Gastrocnemius medialis (tissue), 4 donors: Measurements from ENCODE around the gene SCMH1. TPM values are rescaled to one million over a fixed set of nuclear protein-coding genes. Genes with fewer than 3 reads are reported as not detected.

Experiments
- ATAC-seq, 2 donors: fragments of 150-250 bp; one replicate each; pipeline ENCODE4 v1.9.1; 2016
- DNase-seq, 2 donors: peaks; one replicate each; pipeline ENCODE4 v3.0.0-alpha.2; 2019
- H3K27ac ChIP-seq, 4 donors: fragments of 200-600 bp; sonication (generic); 1 replicate in 1 of 4; 2 replicates in 3 of 4; pipeline ENCODE4 v1.5.1; 2016 to 2018; ENCODE audit warnings: mild to moderate bottlenecking in 2 of 4, moderate library complexity in 1 of 4
- H3K27me3 ChIP-seq, 3 donors: fragments of 200-600 bp; sonication (generic) in 2 of 3; 1 replicate in 1 of 3; 2 replicates in 2 of 3; pipeline versions ENCODE4 v1.5.1 to v1.6.0; 2016 to 2019; ENCODE audit warnings: mild to moderate bottlenecking in 1 of 3, moderate library complexity in 1 of 3
- H3K36me3 ChIP-seq, 2 donors: fragments of 200-600 bp; sonication (generic) in 1 of 2; one replicate each; pipeline ENCODE4 v1.5.1; 2017 to 2018
- H3K4me1 ChIP-seq, 2 donors: fragments of 200-600 bp; sonication (generic) in 1 of 2; one replicate each; pipeline ENCODE4 v1.5.1; 2016 to 2017; ENCODE audit warnings: mild to moderate bottlenecking in 2 of 2
- H3K4me3 ChIP-seq, 4 donors: fragments of 200-600 bp; sonication (generic) in 3 of 4; 1 replicate in 1 of 4; 2 replicates in 3 of 4; pipeline ENCODE4 v1.5.1; 2016 to 2019; ENCODE audit warnings: mild to moderate bottlenecking in 2 of 4
- H3K9me3 ChIP-seq, 3 donors: fragments of 200-600 bp; sonication (generic) in 2 of 3; 1 replicate in 1 of 3; 2 replicates in 2 of 3; pipeline ENCODE4 v1.5.1; 2016 to 2019
- POLR2A ChIP-seq, 2 donors: fragments of 450-650 bp; IDR thresholded peaks; one replicate each; pipeline ENCODE4 v1.6.1; 2017; ENCODE audit warnings: antibody characterized with exemption in 2 of 2, mild to moderate bottlenecking in 2 of 2, moderate library complexity in 2 of 2
- in situ Hi-C, 4 donors: fragments of 200-750 bp; cut with MboI; loops; one replicate each; pipeline versions ENCODE4 v1.15.0 to v1.8.0; 2017; ENCODE audit warnings: low sequenced_read_pairs in 4 of 4
- intact Hi-C: fragments of 100-400 bp; cut with DNase I; formaldehyde crosslinking; loops from one replicate; pipeline ENCODE4 v1.15.1; 2023; ENCODE audit warnings: low total_unique reads
- total RNA-seq, 4 donors: library from RNA; depleted of rRNA; stranded (reverse); fragments of >200 nt; gene quantifications; one replicate each; pipeline versions ENCODE4 v1.1.0 to v1.2.3, GENCODE V29; 2016
- TF ChIP-seq, protein P1 (sequence below), 5 experiments: fragments of 450-650 bp in 3 of 5; fragments of 200-600 bp in 2 of 5; sonication (generic) in 2 of 5; IDR thresholded peaks in 4 of 5; conservative IDR thresholded peaks in 1 of 5; 1 replicate in 4 of 5; 2 replicates in 1 of 5; pipeline ENCODE4 v1.5.1; 2016 to 2019; ENCODE audit warnings: antibody characterized with exemption in 5 of 5, mild to moderate bottlenecking in 3 of 5, moderate library complexity in 3 of 5

SCMH1 gene
- total RNA-seq, 4 donors from 2014 or later, result 17.1 to 29.4 (median 25.5) TPM

DNA sequence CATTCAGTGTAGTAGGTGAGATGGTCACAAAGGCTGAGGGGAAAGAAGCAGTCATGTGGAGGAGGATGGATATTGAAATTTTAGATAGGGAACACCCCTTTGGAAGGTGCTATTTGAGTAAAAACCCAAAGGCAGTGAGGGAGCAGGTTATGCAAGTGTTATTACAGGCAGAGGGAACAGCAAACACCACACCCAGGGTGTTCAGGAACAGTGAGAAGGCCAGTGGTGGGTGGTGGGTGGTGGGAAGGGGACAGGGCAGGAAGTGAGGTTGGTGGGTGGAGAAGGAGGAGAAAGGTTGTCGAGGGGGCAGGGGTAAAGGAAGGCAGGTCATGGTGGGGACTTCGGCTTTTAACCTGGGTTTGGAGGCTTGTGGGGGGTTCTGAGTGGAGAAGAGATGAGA lies 39.2 kb upstream of the SCMH1 start:
- Histone ChIP-seq H3K4me1 (no peaks in the 10 kb centered on the region), H3K27ac (no peak overlapping the region), H3K9me3 (no peaks in the 10 kb centered on the region), H3K4me3 (no peak overlapping the region), H3K36me3 (no peaks in the 10 kb centered on the region), H3K27me3 (no peaks in the 10 kb centered on the region)
- TF ChIP-seq, protein P1, sequence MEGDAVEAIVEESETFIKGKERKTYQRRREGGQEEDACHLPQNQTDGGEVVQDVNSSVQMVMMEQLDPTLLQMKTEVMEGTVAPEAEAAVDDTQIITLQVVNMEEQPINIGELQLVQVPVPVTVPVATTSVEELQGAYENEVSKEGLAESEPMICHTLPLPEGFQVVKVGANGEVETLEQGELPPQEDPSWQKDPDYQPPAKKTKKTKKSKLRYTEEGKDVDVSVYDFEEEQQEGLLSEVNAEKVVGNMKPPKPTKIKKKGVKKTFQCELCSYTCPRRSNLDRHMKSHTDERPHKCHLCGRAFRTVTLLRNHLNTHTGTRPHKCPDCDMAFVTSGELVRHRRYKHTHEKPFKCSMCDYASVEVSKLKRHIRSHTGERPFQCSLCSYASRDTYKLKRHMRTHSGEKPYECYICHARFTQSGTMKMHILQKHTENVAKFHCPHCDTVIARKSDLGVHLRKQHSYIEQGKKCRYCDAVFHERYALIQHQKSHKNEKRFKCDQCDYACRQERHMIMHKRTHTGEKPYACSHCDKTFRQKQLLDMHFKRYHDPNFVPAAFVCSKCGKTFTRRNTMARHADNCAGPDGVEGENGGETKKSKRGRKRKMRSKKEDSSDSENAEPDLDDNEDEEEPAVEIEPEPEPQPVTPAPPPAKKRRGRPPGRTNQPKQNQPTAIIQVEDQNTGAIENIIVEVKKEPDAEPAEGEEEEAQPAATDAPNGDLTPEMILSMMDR (IDR thresholded peaks at IDR 0.05 in 4 of 5, conservative IDR thresholded peaks at IDR 0.05 in 1 of 5), result no peak
- no peak for TF ChIP-seq POLR2A (IDR thresholded peaks at IDR 0.05)
- in situ Hi-C loops, result no loop called here
- intact Hi-C loops, result loop anchor here (5.0 kb wide), 2 partner anchors 136 to 151 kb away; no protein-coding TSS in a partner anchor
- DNase-seq (no peak), ATAC-seq (no peak)

DNA sequence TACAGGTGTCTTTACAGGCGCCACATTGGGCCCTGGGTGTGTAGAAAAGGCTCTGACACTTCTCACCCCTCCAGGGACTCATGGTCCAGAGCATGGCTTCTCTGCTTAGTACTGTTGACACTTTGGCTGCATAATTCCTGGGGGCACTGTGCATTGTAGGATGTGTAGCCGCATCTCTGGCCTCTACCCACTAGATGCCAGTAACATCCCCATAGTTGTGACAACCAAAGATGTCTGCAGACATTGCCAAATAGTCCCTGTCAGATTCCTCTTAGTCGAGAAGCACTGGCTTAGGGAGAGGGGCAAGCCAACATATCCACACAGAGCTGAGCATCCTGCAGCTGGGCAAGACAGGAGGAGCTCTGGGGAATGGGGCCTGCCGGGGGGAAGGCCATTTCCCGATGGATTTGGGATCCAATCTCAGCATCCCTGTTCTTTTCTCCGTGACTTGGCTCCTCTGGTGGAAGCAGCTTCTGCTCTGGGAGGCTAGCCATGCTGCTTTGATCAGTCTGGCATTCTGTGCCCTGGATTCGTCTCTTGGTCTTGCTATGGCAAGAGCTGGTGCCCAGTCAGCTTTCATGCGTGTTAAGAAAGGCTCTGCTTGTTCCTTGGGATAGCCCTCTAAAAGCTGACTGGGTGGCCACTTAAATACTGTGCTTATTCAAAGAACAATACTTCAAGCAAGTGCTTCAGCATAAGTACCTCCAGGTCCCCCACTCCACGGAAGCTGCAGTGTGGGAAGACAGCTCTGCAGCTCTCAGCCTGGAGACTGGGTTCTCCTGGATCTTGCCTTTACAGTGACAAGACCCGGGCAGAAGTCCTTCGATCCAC lies 38.3 kb upstream of the SCMH1 start:
- ATAC-seq (no peak), DNase-seq (no peak)
- Histone ChIP-seq H3K27ac (no peak overlapping the region), H3K4me3 (no peak overlapping the region), H3K27me3 (no peaks in the 10 kb centered on the region), H3K9me3 (no peaks in the 10 kb centered on the region), H3K4me1 (no peaks in the 10 kb centered on the region), H3K36me3 (no peaks in the 10 kb centered on the region)
- intact Hi-C loops (loop anchor here (5.0 kb wide), 2 partner anchors 137 to 152 kb away; no protein-coding TSS in a partner anchor), in situ Hi-C loops (no loop called here)
- TF ChIP-seq, protein P1 (IDR thresholded peaks at IDR 0.05 in 4 of 5, conservative IDR thresholded peaks at IDR 0.05 in 1 of 5), result no peak
- TF ChIP-seq POLR2A (IDR thresholded peaks at IDR 0.05), result no peak

DNA sequence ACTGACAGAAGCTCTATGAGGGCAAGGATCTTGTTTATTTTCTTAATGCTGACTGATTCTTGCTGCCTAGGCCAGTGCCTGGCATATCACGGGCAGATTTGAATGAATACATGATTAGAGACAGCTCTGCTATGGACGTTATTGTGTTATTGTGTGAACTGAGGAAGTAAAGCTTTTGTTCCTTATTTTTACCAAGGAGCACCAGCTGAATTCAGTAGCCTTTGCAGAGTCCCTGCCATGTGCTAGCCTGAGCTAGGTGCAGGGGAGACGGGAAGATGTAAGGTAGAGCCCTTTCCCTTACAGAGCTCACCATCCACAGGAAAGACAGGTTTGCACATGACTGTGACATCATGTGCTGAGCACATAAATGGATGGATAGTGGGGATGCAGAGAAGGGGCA lies 36.0 kb upstream of the SCMH1 start:
- in situ Hi-C loops, result no loop called here
- Histone ChIP-seq H3K4me1 (no peaks in the 10 kb centered on the region), H3K27me3 (no peaks in the 10 kb centered on the region), H3K36me3 (no peaks in the 10 kb centered on the region), H3K27ac (no peak overlapping the region), H3K4me3 (no peak overlapping the region), H3K9me3 (no peaks in the 10 kb centered on the region)
- TF ChIP-seq, protein P1 (IDR thresholded peaks at IDR 0.05 in 4 of 5, conservative IDR thresholded peaks at IDR 0.05 in 1 of 5), result no peak
- TF ChIP-seq POLR2A (IDR thresholded peaks at IDR 0.05), result no peak
- DNase-seq, result no peak
- intact Hi-C loops, result no loop called here
- no peak for ATAC-seq

DNA sequence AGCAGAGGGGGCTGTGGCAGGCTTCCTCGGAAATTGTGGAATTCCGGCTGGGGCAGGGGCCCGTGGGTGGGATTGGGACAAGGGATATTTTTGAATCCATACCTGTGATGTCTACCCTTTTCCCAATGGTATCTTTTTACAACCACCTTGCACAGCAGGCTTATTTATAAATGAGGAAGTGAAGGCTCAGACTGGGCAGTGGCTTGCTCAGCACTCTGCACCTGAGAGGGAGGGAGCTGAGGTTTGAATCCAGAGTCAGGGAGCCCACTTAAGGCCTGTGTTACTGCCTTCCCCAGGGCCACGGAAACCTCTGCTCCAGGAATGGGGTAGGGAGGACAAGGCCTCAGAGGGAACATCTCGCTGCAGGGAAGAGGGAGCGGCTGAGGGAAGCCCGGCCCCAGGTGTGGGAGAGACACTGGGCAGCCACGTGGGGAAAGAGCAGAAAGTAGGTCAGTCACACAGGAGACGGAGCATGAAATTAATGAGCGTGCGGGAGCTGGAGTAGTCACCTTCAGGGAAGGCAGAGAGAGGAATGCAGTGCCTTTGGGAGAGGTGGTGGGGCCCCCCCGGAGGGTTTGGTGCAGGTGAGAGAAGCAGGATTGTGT lies 35.4 kb upstream of the SCMH1 start:
- DNase-seq (no peak), ATAC-seq (no peak)
- Histone ChIP-seq H3K27me3 (no peaks in the 10 kb centered on the region), H3K27ac (no peak overlapping the region), H3K36me3 (no peaks in the 10 kb centered on the region), H3K9me3 (no peaks in the 10 kb centered on the region), H3K4me1 (no peaks in the 10 kb centered on the region), H3K4me3 (no peak overlapping the region)
- in situ Hi-C loops, result no loop called here
- no peak for TF ChIP-seq POLR2A (IDR thresholded peaks at IDR 0.05)
- TF ChIP-seq, protein P1 (IDR thresholded peaks at IDR 0.05 in 4 of 5, conservative IDR thresholded peaks at IDR 0.05 in 1 of 5), result no peak
- intact Hi-C loops, result no loop called here
